WTC11 (cell line): ENCODE results near the gene HLA-DMA. TPM values are rescaled to one million over a fixed set of nuclear protein-coding genes. Genes with fewer than 3 reads are reported as not detected.

Source experiments
- ATAC-seq: fragments of 200-7000 bp; cut with Tn5 transposase; 2 replicates; pipeline ENCODE4 v1.10.0; 2021; ENCODE audit warnings: mild to moderate bottlenecking, moderate library complexity
- CTCF ChIA-PET: fragments of 300-600 bp; sonication (Branson Sonifier 250); formaldehyde crosslinking; loops from one replicate; lab custom pipeline; 2021; ENCODE audit warnings: antibody characterized with exemption; lab: Charles Lee
- POLR2A ChIA-PET: fragments of 350-600 bp; sonication (Branson Sonifier 250); formaldehyde crosslinking; loops from one replicate; lab custom pipeline; 2021; ENCODE audit warnings: antibody characterized with exemption; lab: Charles Lee
- DNase-seq: peaks from one replicate; pipeline ENCODE4 v3.0.0; 2021; ENCODE audit warnings: low spot score
- H3K27ac Mint-ChIP-seq: 2 replicates; pipeline ENCODE4 v1.8.0; 2021; ENCODE audit warnings: mixed read lengths
- H3K27me3 Mint-ChIP-seq: 2 replicates; pipeline ENCODE4 v1.8.0; 2021; ENCODE audit warnings: low read depth, mild to moderate bottlenecking, moderate library complexity, mixed read lengths
- H3K36me3 Mint-ChIP-seq: 2 replicates; pipeline ENCODE4 v1.8.0; 2021; ENCODE audit warnings: mixed read lengths
- H3K4me1 Mint-ChIP-seq: 2 replicates; pipeline ENCODE4 v1.8.0; 2022; ENCODE audit warnings: mixed read lengths
- H3K4me3 Mint-ChIP-seq: 2 replicates; pipeline ENCODE4 v1.8.0; 2021; ENCODE audit warnings: mild to moderate bottlenecking, moderate library complexity, mixed read lengths
- H3K9me3 Mint-ChIP-seq: 2 replicates; pipeline ENCODE4 v1.8.0; 2021; ENCODE audit warnings: mixed read lengths
- CREM ChIP-seq: sonication (generic); formaldehyde crosslinking; IDR thresholded peaks from 2 replicates; pipeline ENCODE4 v1.8.1; 2022; ENCODE audit warnings: mild to moderate bottlenecking, missing genetic modification reagents, moderate library complexity
- FOXK1 ChIP-seq: sonication (generic); formaldehyde crosslinking; IDR thresholded peaks from 2 replicates; pipeline ENCODE4 v1.8.0; 2022; ENCODE audit warnings: mild to moderate bottlenecking, moderate library complexity, missing genetic modification reagents
- GABPB1 ChIP-seq: sonication (generic); formaldehyde crosslinking; IDR thresholded peaks from 2 replicates; pipeline ENCODE4 v1.8.1; 2023; ENCODE audit warnings: mild to moderate bottlenecking, missing genetic modification reagents
- KAT7 ChIP-seq: sonication (generic); formaldehyde crosslinking; IDR thresholded peaks from 2 replicates; pipeline ENCODE4 v1.8.1; 2023; ENCODE audit warnings: missing genetic modification reagents, mild to moderate bottlenecking, borderline replicate concordance
- NFE2L1 ChIP-seq: sonication (generic); formaldehyde crosslinking; IDR thresholded peaks from 2 replicates; pipeline ENCODE4 v1.8.1; 2023; ENCODE audit warnings: missing genetic modification reagents
- NR2C2 ChIP-seq: sonication (generic); formaldehyde crosslinking; IDR thresholded peaks from 2 replicates; pipeline ENCODE4 v1.8.0; 2022; ENCODE audit warnings: mild to moderate bottlenecking, missing genetic modification reagents
- OVOL2 ChIP-seq: fragments of 250-450 bp; sonication (Bioruptor Pico); IDR thresholded peaks from 2 replicates; pipeline ENCODE4 v1.9.0; 2021; ENCODE audit warnings: mild to moderate bottlenecking, borderline replicate concordance
- RORB ChIP-seq: fragments of 250-450 bp; sonication (Bioruptor Pico); IDR thresholded peaks from 2 replicates; pipeline ENCODE4 v1.9.0; 2021; ENCODE audit warnings: mild to moderate bottlenecking
- SP1 ChIP-seq: sonication (generic); formaldehyde crosslinking; conservative IDR thresholded peaks from 2 replicates; pipeline ENCODE4 v1.8.1; 2022; ENCODE audit warnings: missing genetic modification reagents
- TEAD1 ChIP-seq: sonication (generic); formaldehyde crosslinking; IDR thresholded peaks from 2 replicates; pipeline ENCODE4 v1.8.0; 2022; ENCODE audit warnings: mild to moderate bottlenecking, missing genetic modification reagents
- ZNF121 ChIP-seq: sonication (generic); formaldehyde crosslinking; IDR thresholded peaks from 2 replicates; pipeline ENCODE4 v1.8.0; 2023; ENCODE audit warnings: missing genetic modification reagents
- ZNF396 ChIP-seq: fragments of 250-450 bp; sonication (Bioruptor Pico); IDR thresholded peaks from 2 replicates; pipeline ENCODE4 v1.8.0; 2021; ENCODE audit warnings: mild to moderate bottlenecking, moderate library complexity, borderline replicate concordance
- total RNA-seq: library from RNA; stranded (reverse); gene quantifications from 3 replicates; pipeline ENCODE4 v1.2.3, GENCODE V29; 2021
- TF ChIP-seq, protein P1 (sequence below): fragments of 250-450 bp; sonication (Bioruptor Pico); IDR thresholded peaks from 2 replicates; pipeline ENCODE4 v1.8.0; 2021; ENCODE audit warnings: mild to moderate bottlenecking
- TF ChIP-seq, protein P2 (sequence below): fragments of 250-450 bp; sonication (Bioruptor Pico); IDR thresholded peaks from 2 replicates; pipeline ENCODE4 v1.9.0; 2021; ENCODE audit warnings: mild to moderate bottlenecking, borderline replicate concordance
- TF ChIP-seq, protein P3 (sequence below): fragments of 250-450 bp; sonication (Bioruptor Pico); IDR thresholded peaks from 2 replicates; pipeline ENCODE4 v2.1.2; 2022; ENCODE audit warnings: mild to moderate bottlenecking, moderate library complexity
- TF ChIP-seq, protein P4 (sequence below): sonication (generic); formaldehyde crosslinking; IDR thresholded peaks from 2 replicates; pipeline ENCODE4 v1.8.1; 2023; ENCODE audit warnings: mild to moderate bottlenecking, missing genetic modification reagents, moderate library complexity
- TF ChIP-seq, protein P5 (sequence below): sonication (generic); formaldehyde crosslinking; IDR thresholded peaks from 2 replicates; pipeline ENCODE4 v1.8.1; 2023; ENCODE audit warnings: mild to moderate bottlenecking, missing genetic modification reagents, borderline replicate concordance

The HLA-DMA gene
- total RNA-seq, 1 experiment from 2014 or later, result 6.6 TPM

DNA sequence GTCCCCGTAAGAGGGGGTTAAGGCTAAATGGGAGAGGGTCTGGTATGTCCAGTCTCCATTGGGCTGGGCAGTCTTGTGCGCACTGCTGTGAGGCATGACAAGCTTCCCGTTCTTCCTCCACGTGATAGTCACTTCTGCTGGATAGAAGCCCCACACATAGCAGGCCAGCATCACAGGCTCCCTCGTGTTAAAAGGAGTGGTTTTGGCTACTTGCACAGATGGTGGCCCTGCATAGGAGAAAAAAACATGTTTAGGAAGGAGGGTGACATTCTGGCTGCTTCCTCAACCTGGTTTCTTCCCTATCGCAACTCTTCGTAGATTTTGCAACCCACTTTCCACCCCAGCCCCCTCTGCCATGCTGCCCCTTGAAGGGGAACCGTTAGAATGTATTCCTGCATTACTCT, 15.7 kb downstream of the HLA-DMA start:
- DNase-seq, result no peak
- TF ChIP-seq NR2C2 (CRISPR knock-in tag) (no peak), KAT7 (CRISPR knock-in tag) (no peak), ZNF396 (no peak), OVOL2 (no peak), FOXK1 (CRISPR knock-in tag) (no peak), SP1 (CRISPR knock-in tag) (no peak), TEAD1 (CRISPR knock-in tag) (no peak)
- TF ChIP-seq, protein P1, sequence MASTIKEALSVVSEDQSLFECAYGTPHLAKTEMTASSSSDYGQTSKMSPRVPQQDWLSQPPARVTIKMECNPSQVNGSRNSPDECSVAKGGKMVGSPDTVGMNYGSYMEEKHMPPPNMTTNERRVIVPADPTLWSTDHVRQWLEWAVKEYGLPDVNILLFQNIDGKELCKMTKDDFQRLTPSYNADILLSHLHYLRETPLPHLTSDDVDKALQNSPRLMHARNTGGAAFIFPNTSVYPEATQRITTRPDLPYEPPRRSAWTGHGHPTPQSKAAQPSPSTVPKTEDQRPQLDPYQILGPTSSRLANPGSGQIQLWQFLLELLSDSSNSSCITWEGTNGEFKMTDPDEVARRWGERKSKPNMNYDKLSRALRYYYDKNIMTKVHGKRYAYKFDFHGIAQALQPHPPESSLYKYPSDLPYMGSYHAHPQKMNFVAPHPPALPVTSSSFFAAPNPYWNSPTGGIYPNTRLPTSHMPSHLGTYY, result no peak
- TF ChIP-seq, protein P2, sequence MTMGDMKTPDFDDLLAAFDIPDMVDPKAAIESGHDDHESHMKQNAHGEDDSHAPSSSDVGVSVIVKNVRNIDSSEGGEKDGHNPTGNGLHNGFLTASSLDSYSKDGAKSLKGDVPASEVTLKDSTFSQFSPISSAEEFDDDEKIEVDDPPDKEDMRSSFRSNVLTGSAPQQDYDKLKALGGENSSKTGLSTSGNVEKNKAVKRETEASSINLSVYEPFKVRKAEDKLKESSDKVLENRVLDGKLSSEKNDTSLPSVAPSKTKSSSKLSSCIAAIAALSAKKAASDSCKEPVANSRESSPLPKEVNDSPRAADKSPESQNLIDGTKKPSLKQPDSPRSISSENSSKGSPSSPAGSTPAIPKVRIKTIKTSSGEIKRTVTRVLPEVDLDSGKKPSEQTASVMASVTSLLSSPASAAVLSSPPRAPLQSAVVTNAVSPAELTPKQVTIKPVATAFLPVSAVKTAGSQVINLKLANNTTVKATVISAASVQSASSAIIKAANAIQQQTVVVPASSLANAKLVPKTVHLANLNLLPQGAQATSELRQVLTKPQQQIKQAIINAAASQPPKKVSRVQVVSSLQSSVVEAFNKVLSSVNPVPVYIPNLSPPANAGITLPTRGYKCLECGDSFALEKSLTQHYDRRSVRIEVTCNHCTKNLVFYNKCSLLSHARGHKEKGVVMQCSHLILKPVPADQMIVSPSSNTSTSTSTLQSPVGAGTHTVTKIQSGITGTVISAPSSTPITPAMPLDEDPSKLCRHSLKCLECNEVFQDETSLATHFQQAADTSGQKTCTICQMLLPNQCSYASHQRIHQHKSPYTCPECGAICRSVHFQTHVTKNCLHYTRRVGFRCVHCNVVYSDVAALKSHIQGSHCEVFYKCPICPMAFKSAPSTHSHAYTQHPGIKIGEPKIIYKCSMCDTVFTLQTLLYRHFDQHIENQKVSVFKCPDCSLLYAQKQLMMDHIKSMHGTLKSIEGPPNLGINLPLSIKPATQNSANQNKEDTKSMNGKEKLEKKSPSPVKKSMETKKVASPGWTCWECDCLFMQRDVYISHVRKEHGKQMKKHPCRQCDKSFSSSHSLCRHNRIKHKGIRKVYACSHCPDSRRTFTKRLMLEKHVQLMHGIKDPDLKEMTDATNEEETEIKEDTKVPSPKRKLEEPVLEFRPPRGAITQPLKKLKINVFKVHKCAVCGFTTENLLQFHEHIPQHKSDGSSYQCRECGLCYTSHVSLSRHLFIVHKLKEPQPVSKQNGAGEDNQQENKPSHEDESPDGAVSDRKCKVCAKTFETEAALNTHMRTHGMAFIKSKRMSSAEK (CRISPR knock-in tag), result no peak
- TF ChIP-seq, protein P3, sequence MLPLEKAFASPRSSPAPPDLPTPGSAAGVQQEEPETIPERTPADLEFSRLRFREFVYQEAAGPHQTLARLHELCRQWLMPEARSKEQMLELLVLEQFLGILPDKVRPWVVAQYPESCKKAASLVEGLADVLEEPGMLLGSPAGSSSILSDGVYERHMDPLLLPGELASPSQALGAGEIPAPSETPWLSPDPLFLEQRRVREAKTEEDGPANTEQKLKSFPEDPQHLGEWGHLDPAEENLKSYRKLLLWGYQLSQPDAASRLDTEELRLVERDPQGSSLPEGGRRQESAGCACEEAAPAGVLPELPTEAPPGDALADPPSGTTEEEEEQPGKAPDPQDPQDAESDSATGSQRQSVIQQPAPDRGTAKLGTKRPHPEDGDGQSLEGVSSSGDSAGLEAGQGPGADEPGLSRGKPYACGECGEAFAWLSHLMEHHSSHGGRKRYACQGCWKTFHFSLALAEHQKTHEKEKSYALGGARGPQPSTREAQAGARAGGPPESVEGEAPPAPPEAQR (CRISPR knock-in tag), result no peak
- H3K9me3 Mint-ChIP-seq, result no peaks in the 10 kb centered on the region
- ATAC-seq, result no peak
- no peaks in the 10 kb centered on the region for H3K36me3 Mint-ChIP-seq
- H3K4me3 Mint-ChIP-seq, result no peak overlapping the region
- ChIA-PET POLR2A (no interaction called here), CTCF (interaction anchor here (0.6 to 6.8 kb wide), 2 partner anchors 15 to 99 kb away, joined by 5 to 162 read pairs; partner anchors contain the start of genes HLA-DMA and TAP2)
- peaks cover 13% of the 10 kb centered on the region for H3K4me1 Mint-ChIP-seq
- H3K27ac Mint-ChIP-seq, result no peak overlapping the region
- peaks cover 24% of the 10 kb centered on the region for H3K27me3 Mint-ChIP-seq

DNA sequence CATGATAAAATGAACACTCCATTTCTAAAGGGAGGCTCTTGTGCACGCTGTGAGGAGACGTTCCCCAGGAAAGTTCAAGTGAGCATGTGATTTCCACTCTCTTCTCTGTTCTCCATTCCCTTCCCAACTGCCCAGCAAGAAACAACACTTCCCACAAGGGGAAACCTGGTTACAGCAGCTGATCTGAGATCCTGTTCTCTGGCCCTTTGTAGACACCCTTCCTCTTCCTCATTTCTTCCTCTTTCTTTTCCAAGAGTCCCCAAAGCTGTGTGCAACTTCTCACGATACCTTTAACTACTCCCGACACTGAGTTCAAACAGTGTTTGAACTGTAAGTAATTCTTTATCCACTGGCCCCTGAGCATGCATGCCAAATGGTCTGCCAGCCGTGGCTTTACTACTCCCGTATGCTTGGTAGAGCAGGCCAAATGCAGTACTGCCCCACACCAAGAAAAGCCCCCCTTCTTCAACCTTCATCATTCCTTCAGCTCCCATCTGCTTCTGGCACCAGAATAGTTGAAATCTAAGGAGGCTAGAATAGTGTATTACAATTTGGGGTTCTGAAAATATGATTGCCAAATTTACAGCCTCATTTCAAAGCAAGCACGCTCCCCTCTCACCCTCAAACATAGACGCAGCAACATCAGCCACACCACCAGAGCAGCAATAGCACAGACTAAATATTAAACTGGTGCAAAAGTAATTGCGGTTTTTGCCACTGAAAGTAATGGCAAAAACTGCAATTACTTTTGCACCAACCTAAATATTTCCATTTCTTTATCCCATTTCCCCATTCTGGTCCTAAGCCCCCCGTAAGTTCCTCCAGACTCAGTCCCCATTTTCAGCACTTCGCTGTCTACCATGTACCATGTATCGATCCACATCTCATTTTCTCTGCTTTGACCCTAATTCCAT, 16.4 kb downstream of the HLA-DMA start:
- Mint-ChIP-seq H3K4me1 (peaks cover 11% of the 10 kb centered on the region), H3K27me3 (peaks cover 24% of the 10 kb centered on the region), H3K9me3 (no peaks in the 10 kb centered on the region), H3K4me3 (no peak overlapping the region), H3K36me3 (no peaks in the 10 kb centered on the region), H3K27ac (no peak overlapping the region)
- ChIA-PET CTCF (interaction anchor here (1.3 to 6.8 kb wide), 3 partner anchors 11 to 48 kb away, joined by 5 to 162 read pairs (median 6); partner anchors contain the start of gene HLA-DMA), POLR2A (no interaction called here)
- no peak for ATAC-seq
- DNase-seq, result no peak
- TF ChIP-seq, protein P4, sequence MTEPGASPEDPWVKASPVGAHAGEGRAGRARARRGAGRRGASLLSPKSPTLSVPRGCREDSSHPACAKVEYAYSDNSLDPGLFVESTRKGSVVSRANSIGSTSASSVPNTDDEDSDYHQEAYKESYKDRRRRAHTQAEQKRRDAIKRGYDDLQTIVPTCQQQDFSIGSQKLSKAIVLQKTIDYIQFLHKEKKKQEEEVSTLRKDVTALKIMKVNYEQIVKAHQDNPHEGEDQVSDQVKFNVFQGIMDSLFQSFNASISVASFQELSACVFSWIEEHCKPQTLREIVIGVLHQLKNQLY (CRISPR knock-in tag), result no peak
- TF ChIP-seq, protein P5, sequence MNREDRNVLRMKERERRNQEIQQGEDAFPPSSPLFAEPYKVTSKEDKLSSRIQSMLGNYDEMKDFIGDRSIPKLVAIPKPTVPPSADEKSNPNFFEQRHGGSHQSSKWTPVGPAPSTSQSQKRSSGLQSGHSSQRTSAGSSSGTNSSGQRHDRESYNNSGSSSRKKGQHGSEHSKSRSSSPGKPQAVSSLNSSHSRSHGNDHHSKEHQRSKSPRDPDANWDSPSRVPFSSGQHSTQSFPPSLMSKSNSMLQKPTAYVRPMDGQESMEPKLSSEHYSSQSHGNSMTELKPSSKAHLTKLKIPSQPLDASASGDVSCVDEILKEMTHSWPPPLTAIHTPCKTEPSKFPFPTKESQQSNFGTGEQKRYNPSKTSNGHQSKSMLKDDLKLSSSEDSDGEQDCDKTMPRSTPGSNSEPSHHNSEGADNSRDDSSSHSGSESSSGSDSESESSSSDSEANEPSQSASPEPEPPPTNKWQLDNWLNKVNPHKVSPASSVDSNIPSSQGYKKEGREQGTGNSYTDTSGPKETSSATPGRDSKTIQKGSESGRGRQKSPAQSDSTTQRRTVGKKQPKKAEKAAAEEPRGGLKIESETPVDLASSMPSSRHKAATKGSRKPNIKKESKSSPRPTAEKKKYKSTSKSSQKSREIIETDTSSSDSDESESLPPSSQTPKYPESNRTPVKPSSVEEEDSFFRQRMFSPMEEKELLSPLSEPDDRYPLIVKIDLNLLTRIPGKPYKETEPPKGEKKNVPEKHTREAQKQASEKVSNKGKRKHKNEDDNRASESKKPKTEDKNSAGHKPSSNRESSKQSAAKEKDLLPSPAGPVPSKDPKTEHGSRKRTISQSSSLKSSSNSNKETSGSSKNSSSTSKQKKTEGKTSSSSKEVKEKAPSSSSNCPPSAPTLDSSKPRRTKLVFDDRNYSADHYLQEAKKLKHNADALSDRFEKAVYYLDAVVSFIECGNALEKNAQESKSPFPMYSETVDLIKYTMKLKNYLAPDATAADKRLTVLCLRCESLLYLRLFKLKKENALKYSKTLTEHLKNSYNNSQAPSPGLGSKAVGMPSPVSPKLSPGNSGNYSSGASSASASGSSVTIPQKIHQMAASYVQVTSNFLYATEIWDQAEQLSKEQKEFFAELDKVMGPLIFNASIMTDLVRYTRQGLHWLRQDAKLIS (CRISPR knock-in tag), result no peak
- no peak for TF ChIP-seq CREM
- TF ChIP-seq GABPB1 (CRISPR knock-in tag), result no peak
- TF ChIP-seq RORB (CRISPR knock-in tag), result no peak
- TF ChIP-seq, protein P2 (CRISPR knock-in tag), result no peak
- no peak for TF ChIP-seq NR2C2 (CRISPR knock-in tag)
- TF ChIP-seq ZNF121, result no peak
- TF ChIP-seq NFE2L1 (CRISPR knock-in tag), result no peak
